Activated naive CD4-positive, alpha-beta T cell (primary cell): ENCODE measurements around the gene GGTA1.
"Not testable (repeated sequence)": the region's sequence is repeated elsewhere in the genome, so short reads cannot be mapped to it uniquely, and the experiment has no call there.

ENCODE experiments used
- DNase-seq, 4 experiments: peaks; one replicate each; lab custom pipeline; 2025; lab: John Stamatoyannopoulos, UW

The GGTA1 gene

DNA sequence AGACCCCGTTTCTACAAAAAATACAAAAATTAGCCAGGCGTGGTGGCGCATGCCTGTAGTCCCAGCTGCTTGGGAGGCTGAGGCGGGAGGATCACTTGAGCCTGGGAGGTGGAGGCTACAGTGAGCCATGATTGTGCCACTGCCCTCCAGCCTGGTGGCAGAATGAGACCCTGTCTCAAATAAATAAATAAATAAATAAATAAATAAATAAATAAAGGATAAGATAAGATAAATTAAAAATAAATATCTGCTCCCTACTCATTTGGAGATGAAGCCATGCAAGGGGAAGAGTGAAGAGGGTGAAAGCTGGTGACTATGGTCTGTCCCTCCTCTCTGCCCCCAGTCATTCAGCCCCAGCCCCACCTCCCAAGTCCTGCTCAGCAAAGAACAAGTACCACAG is 41.2 kb downstream of the GGTA1 start:
- not testable (repeated sequence) for DNase-seq

DNA sequence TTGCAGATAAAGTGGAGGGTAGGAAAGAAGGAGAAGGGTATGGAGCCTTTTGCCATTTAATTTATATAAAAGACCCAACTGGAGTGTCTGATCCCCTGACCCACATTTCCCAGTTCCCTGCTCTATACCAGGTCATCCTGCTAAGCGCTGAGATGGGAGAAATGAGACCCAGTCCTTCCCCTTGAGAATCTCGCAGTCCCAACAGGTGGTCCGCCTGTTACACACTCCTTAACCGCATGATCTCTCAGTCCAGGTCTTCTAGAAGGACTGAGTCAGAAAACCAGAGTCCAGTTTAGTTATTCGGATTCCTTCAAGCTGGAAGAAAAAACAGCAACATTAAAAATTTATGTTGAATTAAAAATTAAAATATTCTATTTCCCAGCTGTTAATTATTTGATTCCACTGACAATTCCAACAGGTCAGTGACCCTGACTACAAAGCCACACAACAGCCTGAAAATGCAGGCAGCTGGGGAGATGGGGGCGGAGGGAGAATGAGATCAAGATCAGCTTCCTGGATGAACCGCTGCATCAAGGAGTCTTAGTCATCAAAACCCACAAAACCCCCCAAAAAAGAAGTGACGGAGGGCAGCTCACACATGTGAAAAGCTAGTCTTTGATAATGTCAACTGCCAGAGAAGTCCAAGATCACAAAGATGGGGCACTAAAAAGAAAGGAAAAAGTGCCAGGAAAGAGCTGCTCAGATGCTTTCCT is 44.0 kb downstream of the GGTA1 start:
- DNase-seq: no peak

GRCh38 chr9:121454972-121455371 is 44.7 kb downstream of the GGTA1 start:
- no peak for DNase-seq

DNA sequence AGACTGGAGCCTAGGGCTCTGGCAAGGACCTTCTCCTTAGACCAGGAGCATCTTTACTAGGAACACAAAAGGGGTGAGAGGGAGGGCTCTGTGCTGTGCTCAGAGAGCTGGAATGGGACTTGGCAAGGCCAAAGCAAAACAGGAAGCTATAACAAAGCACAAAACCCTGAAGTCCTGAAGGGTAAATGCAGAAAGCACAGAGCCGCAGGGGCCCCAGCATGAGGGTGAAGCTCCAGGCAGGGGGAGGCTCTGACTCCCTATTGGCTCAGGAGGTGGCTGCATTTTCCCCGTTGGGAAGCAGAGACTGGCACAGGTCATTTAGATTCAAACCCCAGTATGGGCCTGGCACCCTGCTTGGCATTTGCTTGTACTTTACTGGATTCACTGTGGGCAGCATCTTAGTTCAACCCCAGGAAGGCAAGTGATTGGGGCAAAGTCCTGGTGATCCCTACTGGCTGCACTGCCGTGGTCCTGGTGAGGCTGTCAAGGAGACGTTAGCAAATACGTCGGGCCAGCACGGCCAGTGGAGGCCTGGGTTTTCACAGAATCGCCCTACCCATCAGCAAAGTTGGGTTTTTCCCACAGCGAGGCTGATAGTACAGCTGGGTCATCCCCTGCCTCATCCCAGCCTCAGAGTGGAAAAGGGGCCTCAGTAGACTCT is 46.3 kb downstream of the GGTA1 start:
- DNase-seq: no peak

GRCh38 chr9:121452085-121452484 is 47.6 kb downstream of the GGTA1 start:
- DNase-seq: no peak

DNA sequence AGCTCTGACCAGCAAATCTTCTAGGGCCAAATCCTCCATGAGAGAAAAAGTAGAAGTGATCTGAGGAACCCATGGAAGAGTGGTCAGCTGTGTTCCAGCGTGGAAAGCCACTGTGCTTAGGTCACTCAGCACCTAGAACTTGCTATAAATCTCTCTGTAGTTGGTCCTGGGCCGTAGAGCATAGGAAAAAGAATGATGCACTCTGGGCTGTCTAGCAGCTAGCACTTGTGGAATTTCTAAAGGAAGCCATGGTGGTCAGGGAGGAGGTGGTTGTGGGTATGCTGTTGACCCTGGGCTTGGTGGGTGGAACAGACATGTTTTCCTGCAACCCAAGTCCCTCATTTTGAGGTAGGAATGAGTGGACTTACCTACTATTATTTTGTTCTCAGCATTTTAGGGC is 48.1 kb downstream of the GGTA1 start:
- no peak for DNase-seq

GRCh38 chr9:121450241-121450640 is 49.4 kb downstream of the GGTA1 start:
- no peak for DNase-seq

DNA sequence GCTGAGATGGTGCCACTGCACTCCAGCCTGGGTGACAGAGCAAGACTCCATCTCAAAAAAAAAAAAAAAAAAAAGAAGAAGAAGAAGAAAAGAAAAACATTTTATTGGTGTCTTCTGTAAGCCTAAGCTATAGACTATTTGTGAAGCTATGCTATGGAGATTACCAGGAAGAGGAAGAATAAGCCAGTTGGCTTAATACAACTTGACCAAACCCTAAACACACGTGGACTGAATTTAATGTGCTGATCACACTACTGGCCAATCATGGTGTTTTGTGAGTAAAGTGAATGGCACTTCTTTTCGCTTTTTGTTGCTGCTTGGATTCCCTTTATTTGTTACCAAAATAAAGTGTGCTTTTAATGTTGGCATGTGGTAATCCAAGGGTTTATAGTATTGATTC is 49.9 kb downstream of the GGTA1 start:
- DNase-seq: no peak

DNA sequence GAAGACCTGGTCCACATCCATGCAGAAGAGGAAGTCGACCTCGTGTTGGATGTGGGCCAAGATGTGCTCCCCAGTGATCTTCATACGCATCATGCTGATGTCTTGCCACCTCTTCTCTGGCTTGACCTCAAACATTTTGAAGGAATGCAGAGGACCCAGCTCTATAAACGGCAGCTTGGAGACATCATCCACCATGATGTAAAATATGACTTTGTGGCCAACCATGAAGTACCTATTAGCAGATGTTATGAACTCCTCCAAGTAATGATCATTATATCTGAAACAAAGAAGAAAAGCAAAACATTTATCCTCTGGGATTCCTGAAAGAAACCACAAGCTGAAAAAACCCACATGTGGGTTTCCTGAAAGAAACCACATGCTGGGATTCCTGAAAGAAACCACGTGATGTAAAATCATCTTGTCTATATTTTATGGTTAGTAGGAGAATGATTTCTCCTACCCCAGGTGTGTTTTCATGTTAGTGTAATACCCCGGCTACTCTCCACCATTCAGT is 52.3 kb downstream of the GGTA1 start:
- no peak for DNase-seq

- no peak for DNase-seq
Observed at GRCh38 chr9:121445986-121446385, 53.7 kb downstream of the GGTA1 start.

DNA sequence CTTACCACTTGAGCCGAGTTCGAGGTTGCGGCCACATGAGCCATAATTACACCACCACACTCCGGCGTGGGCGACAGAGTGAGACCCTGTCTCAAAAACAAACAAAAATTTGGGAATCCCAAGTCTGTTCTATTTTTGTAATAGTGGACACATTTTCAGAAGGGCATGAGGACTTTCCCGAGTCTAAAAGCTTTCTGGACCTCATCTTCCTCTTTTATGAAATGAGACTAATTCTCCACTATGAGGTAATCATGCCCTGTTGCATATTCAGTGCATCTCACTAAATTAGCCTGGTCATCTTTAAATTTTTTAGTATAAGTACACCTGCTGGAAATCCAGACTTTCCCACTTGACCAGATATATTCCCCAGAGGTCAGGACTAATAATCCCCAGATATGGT is 55.7 kb downstream of the GGTA1 start:
- DNase-seq: no peak

GRCh38 chr9:121441165-121441564 is 58.5 kb downstream of the GGTA1 start:
- no peak for DNase-seq

- DNase-seq: no peak
Observed at GRCh38 chr9:121439711-121440664, 59.7 kb downstream of the GGTA1 start.

DNA sequence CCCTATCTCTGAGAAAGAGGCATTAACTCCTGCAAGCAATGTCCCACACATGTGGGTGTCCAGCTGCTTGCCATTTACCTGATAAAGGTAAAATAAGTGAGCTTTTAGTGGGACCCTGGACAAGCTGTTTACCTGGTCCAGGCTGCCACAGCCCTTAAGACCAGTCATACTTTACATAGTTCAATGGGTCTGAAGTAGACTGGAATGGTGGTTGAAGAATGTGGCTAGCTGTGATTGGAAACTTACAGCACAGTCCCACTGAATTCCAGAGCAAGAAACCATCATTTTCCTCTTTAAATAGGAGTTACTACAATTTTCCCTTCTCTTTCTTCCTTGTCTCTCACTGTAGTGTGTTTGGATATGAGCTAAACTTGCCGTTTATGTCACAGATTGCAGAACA is 60.6 kb downstream of the GGTA1 start:
- DNase-seq: no peak

GRCh38 chr9:121437891-121438290 is 61.8 kb downstream of the GGTA1 start:
- no peak for DNase-seq

DNA sequence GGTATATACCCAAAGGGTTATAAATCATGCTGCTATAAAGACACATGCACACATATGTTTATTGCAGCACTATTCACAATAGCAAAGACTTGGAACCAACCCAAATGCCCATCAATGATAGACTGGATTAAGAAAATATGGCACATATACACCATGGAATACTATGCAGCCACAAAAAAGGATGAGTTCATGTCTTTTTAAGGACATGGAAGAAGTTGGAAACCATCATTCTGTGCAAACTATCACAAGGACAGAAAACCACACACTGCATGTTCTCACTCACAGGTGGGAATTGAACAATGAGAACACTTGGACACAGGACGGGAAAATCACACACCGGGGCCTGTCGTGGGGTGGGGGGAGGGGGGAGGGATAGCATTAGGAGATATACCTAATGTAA is 62.6 kb downstream of the GGTA1 start:
- not testable (repeated sequence) for DNase-seq

- DNase-seq: no peak
Observed at GRCh38 chr9:121434969-121435368, 64.7 kb downstream of the GGTA1 start.

DNA sequence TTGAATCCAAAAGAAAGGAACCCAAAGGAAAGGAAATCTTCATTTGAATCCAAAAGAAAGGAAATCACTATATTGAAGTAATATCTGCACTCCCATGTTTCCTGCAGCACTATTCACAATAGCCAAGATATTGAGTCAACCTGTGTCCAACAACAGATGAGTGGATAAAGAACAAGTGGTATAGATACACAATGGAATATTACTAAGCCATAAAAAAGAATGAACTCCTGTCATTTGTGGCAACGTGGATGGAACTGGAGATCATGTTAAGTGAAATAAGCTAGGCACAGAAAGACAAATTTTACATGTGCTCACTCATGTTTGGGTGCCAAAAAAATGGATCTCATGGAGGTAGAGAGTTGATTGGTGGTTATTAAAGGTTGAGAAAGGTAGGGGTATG is 71.7 kb downstream of the GGTA1 start:
- no peak for DNase-seq

GRCh38 chr9:121424024-121424432 is 75.6 kb downstream of the GGTA1 start:
- DNase-seq: no peak

DNA sequence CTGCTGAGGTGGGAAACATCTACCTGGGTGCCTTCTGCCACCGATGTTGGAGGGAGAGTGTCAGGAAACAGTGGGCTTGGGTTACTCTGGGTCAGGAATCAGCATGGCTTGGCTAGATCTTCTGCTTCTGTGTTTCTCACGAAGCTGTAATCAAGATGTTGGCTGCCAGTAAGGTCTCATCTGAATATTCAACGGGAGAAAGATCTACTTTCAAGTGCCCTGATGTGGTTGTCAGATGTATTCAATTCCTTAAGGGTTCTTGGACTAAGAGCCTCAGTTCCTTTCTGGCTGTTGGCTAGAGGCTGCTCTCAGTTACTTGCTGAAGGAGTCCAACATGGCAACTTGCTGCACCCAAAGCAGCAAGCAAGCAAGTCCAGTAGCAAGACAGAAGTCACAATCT is 87.7 kb downstream of the GGTA1 start:
- DNase-seq: no peak

DNA sequence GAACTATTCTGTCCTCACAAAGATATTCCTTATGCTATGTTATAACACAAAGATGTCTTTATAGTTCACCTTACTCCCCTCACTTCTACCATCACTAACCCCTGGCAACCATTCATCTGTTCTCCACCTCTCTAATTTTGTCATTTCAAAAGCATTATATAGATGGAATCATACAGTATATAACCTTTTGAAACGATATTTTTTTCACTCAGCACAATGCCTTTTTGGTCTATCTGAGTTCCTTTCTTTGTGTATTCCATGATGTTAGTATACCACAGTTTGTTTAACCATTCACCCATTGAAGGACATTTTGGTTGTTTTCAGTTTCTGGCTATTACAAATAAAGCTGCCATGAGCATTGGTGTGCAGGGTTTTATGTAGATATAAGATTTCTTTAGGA is 93.7 kb downstream of the GGTA1 start:
- DNase-seq: no peak
